Spleen (tissue), 7 donors: ENCODE data around the gene OR4F15.
"Not testable (repeated sequence)": the region's sequence is repeated elsewhere in the genome, so short reads cannot be mapped to it uniquely, and the experiment has no call there.

Experiments used
- POLR2A ChIP-seq, 3 donors: fragments of 450-650 bp; IDR thresholded peaks; one replicate each; pipeline ENCODE4 v1.5.1; 2017; ENCODE audit warnings: antibody characterized with exemption in 3 of 3, mild to moderate bottlenecking in 1 of 3
- POLR2AphosphoS5 ChIP-seq, 3 donors: sonication (generic); formaldehyde crosslinking; IDR thresholded peaks; one replicate each; pipeline ENCODE4 v1.5.1; 2017; ENCODE audit warnings: antibody characterized with exemption in 3 of 3
- TF ChIP-seq, protein P1 (sequence below), 11 experiments: fragments of 200-600 bp in 7 of 11; fragments of 450-650 bp in 4 of 11; sonication (generic) in 4 of 11; IDR thresholded peaks in 8 of 11; conservative IDR thresholded peaks in 3 of 11; 1 replicate in 7 of 11; 2 replicates in 4 of 11; pipeline versions ENCODE4 v1.4.0 to v1.8.0; 2016 to 2021; ENCODE audit warnings: antibody characterized with exemption in 11 of 11, inconsistent platforms in 4 of 11, mild to moderate bottlenecking in 1 of 11
- donor health status: DM: no; HTN: no; CAD: no; lungs with moderate emphysema.
- donor health status: DM: no; HTN: no; CAD: no.
- donor health status: DM: no; HTN: no; CAD: no.

GRCh38 chr15:101780225-101780624 is 31.8 kb upstream of the OR4F15 start:
- TF ChIP-seq, protein P1, sequence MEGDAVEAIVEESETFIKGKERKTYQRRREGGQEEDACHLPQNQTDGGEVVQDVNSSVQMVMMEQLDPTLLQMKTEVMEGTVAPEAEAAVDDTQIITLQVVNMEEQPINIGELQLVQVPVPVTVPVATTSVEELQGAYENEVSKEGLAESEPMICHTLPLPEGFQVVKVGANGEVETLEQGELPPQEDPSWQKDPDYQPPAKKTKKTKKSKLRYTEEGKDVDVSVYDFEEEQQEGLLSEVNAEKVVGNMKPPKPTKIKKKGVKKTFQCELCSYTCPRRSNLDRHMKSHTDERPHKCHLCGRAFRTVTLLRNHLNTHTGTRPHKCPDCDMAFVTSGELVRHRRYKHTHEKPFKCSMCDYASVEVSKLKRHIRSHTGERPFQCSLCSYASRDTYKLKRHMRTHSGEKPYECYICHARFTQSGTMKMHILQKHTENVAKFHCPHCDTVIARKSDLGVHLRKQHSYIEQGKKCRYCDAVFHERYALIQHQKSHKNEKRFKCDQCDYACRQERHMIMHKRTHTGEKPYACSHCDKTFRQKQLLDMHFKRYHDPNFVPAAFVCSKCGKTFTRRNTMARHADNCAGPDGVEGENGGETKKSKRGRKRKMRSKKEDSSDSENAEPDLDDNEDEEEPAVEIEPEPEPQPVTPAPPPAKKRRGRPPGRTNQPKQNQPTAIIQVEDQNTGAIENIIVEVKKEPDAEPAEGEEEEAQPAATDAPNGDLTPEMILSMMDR (IDR thresholded peaks at IDR 0.05 in 8 of 11, conservative IDR thresholded peaks at IDR 0.05 in 3 of 11) = not testable (repeated sequence)
- not testable (repeated sequence) for TF ChIP-seq POLR2AphosphoS5, POLR2A (IDR thresholded peaks at IDR 0.05)
